GM12874 (cell line): ENCODE data around the gene RSAD2.

Experiments
- TF ChIP-seq, protein P1 (sequence below): IDR thresholded peaks from 2 replicates; pipeline ENCODE4 v1.5.1; 2011; ENCODE audit warnings: low read depth, mild to moderate bottlenecking, control low read depth, low read length, moderate library complexity; ENCODE audit not compliant: insufficient read depth

RSAD2 gene

DNA sequence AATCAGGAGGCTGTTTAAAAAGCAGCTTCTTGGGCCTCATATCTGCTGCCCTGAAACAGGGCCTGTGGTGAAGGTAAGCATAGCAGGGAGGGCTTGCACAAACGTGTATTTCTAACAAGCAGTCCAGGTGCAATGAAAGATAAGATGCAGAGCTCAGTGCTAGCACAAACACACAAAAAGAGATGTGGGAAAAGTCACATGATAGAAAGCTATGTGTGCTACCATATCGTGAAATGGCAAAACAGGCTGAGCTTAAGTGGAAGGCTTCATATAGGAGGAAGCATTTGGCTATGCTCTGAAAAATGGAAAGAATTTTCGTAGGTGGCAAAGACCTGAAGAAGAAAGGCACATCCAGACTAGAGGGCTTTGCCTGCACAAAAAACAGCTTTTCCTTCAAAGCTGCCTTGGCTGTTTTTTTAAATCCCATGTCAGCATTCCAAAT lies 10.2 kb downstream of the RSAD2 start:
- TF ChIP-seq, protein P1, sequence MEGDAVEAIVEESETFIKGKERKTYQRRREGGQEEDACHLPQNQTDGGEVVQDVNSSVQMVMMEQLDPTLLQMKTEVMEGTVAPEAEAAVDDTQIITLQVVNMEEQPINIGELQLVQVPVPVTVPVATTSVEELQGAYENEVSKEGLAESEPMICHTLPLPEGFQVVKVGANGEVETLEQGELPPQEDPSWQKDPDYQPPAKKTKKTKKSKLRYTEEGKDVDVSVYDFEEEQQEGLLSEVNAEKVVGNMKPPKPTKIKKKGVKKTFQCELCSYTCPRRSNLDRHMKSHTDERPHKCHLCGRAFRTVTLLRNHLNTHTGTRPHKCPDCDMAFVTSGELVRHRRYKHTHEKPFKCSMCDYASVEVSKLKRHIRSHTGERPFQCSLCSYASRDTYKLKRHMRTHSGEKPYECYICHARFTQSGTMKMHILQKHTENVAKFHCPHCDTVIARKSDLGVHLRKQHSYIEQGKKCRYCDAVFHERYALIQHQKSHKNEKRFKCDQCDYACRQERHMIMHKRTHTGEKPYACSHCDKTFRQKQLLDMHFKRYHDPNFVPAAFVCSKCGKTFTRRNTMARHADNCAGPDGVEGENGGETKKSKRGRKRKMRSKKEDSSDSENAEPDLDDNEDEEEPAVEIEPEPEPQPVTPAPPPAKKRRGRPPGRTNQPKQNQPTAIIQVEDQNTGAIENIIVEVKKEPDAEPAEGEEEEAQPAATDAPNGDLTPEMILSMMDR: no peak

DNA sequence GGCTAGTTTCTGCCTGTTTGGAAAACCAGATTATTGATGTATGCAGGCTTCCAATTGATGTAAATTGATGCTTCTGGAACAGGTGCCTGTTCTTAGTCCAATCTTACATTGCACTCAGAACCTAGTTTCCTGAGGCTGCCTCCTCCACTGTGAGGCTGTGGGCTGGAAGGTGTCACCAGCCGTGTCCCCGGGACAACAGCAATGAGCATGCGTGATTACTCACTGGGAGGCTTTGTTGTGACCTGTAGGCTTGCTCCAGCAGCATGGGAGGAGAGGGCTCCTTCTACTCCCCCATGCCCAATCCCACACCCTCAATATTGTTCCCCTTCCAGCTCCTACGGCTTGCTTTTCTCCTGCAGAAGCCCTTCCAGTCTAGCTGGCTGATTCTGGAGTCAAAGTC lies 11.1 kb downstream of the RSAD2 start:
- TF ChIP-seq, protein P1: no peak

DNA sequence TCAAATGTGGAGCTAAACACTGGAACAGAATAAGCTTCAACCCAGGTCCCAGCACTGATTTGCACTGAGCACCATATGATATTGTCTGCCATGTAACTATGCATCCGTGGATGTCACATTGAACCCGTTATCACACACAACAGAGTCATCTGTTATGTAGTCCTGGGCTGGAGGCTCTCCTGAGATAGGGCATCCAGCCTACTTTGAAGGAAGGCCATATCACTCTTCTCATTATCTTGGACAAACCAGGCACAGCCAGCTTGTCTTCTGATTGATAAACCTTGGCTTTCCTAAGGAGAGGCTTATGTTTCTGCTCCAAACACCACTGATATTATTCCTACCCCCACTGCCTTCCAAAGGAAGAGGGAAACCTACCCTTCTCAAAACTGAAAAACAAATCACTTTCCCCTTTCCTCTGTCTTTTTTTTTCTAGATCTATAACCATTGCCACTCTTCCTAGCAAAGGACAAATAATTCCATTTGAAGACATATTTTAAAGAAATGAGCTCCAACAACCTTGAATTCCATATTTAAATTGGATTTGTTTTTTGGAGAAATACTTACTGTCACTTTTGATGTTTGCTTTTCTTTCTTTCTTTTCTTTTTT lies 16.4 kb downstream of the RSAD2 start:
- TF ChIP-seq, protein P1: no peak

DNA sequence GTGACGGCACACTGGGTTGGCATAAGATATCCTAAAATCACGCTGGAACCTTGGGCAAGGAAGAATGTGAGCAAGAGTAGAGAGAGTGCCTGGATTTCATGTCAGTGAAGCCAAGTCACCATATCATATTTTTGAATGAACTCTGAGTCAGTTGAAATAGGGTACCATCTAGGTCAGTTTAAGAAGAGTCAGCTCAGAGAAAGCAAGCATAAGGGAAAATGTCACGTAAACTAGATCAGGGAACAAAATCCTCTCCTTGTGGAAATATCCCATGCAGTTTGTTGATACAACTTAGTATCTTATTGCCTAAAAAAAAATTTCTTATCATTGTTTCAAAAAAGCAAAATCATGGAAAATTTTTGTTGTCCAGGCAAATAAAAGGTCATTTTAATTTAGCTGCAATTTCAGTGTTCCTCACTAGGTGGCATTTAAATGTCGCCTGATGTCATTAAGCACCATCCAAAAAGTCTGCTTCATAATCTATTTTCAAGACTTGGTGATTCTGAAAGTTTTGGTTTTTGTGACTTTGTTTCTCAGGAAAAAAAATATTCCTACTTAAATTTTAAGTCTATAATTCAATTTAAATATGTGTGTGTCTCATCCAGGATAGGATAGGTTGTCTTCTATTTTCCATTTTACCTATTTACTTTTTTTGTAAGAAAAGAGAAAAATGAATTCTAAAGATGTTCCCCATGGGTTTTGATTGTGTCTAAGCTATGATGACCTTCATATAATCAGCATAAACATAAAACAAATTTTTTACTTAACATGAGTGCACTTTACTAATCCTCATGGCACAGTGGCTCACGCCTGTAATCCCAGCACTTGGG lies 19.6 kb downstream of the RSAD2 start:
- TF ChIP-seq, protein P1: peak; percentile 39; the same call in 1 of the 2 replicates

DNA sequence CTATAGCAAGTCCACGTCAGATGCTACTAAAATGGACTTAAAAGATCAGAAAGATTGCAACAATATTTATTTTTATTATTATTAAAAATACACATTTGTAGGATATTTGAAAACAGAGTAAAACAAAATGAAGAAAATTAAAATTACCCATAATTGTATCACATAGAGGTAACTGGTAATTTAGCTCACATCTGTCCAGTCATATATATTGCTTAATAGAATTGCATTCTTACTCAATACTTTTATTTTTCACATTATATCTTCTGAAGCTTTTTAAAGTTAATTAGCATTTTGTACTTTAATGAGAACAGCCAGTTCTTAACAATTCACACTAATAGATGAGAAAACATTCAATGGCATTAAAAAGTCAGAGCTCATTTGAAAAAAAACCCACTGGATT lies 28.1 kb downstream of the RSAD2 start:
- TF ChIP-seq, protein P1: no peak

DNA sequence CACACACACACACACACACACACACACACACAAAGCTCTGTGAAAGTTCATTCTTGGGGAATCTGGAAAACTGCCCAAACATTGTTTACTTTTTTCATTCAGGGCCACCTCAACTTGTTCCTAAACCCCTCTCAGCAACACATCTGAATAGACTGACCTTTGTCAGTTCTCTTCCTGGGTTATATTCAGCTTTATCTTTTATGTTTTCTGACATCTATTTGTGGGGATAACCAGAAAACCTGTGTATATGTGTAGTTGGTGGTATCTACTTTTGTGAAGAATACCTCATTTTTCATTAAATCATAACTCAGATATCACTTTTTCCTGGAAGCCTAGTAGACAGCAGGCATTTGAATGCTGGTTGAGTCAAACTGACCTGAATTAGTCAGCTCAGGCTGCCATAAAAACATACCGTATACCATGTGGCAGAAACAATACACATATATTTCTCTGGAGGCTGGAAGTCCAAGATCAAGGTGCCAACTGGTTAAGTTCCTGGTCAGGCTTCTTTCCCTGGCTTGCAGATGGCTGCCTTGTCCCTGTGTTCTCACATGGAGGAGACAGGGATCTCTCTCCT lies 28.7 kb downstream of the RSAD2 start:
- TF ChIP-seq, protein P1: no peak

DNA sequence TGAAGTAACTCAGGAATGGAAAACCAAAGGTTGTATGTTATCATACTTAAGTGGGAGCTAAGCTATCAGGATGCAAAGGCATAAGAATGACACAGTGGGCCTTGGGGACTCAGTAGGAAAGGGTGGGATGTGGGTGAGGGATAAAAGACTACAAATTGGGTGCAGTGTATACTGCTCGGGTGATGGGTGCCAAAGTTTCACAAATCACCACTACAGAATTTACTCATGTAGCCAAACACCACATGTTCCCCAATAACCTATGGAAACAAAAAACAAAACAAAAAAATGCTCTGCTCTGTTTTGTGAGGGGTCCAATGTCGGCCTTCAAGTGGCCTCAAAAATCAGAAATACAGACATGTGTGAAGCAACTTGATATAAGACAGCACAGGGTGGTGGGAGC lies 30.7 kb downstream of the RSAD2 start:
- TF ChIP-seq, protein P1: no peak
